HepG2 (cell line): ENCODE results near the gene UBAP2. TPM values are rescaled to one million over a fixed set of nuclear protein-coding genes. Genes with fewer than 3 reads are reported as not detected.

Experiments used
- KAT2B ChIP-seq: fragments of 150-350 bp; IDR thresholded peaks from 2 replicates; pipeline ENCODE4 v1.6.1; 2014; ENCODE audit warnings: low read depth, low read length, borderline replicate concordance
- MATR3 ChIP-seq: sonication (generic); formaldehyde crosslinking; IDR thresholded peaks from 2 replicates; pipeline ENCODE4 v1.4.0; 2020; ENCODE audit warnings: missing genetic modification reagents
- PAWR ChIP-seq: sonication (generic); formaldehyde crosslinking; IDR thresholded peaks from 2 replicates; pipeline ENCODE4 v1.4.0; 2020; ENCODE audit warnings: missing genetic modification reagents, mild to moderate bottlenecking, borderline replicate concordance
- PRMT3 ChIP-seq: sonication (generic); formaldehyde crosslinking; IDR thresholded peaks from 2 replicates; pipeline ENCODE4 v1.8.1; 2022; ENCODE audit warnings: low read depth, mild to moderate bottlenecking, moderate library complexity, missing genetic modification reagents, borderline replicate concordance
- RFXAP ChIP-seq: sonication (generic); formaldehyde crosslinking; IDR thresholded peaks from 2 replicates; pipeline ENCODE4 v1.4.0; 2020; ENCODE audit warnings: missing genetic modification reagents, borderline replicate concordance
- SAP130 ChIP-seq: IDR thresholded peaks from 2 replicates; pipeline ENCODE4 v1.6.1; 2016; ENCODE audit warnings: low read depth
- ZNF160 ChIP-seq: sonication (generic); formaldehyde crosslinking; IDR thresholded peaks from 2 replicates; pipeline ENCODE4 v1.8.0; 2022; ENCODE audit warnings: mild to moderate bottlenecking, inconsistent platforms, missing genetic modification reagents
- ZNF441 ChIP-seq: sonication (generic); formaldehyde crosslinking; IDR thresholded peaks from 2 replicates; pipeline ENCODE4 v1.7.0; 2021; ENCODE audit warnings: missing genetic modification reagents, borderline replicate concordance
- polyA plus RNA-seq, 8 experiments: library from polyadenylated mRNA; depleted of rRNA in 3 of 8; stranded (reverse) in 7 of 8; unstranded in 1 of 8; fragments of >200 nt; fragmentation: Illumina TruSeq in 4 of 8; extraction: Trizol in 4 of 8; gene quantifications; 2 replicates each; pipeline versions ENCODE4 v1.2.1 to v1.2.3, GENCODE V29; 2011 to 2016; ENCODE audit warnings: low read depth in 4 of 8, missing spikeins in 1 of 8, mixed read lengths in 1 of 8; ENCODE audit not compliant: insufficient read depth in 1 of 8
- total RNA-seq, 5 experiments: library from RNA; depleted of rRNA; stranded (reverse); fragments of >200 nt; fragmentation: Illumina TruSeq; extraction: Trizol; gene quantifications; 2 replicates each; pipeline ENCODE4 v1.2.3, GENCODE V29; 2016; ENCODE audit warnings: low read depth in 1 of 5
- TF ChIP-seq, protein P1 (sequence below): sonication (generic); formaldehyde crosslinking; IDR thresholded peaks from 2 replicates; pipeline ENCODE4 v1.8.1; 2022; ENCODE audit warnings: low read depth, mild to moderate bottlenecking, missing genetic modification reagents
- TF ChIP-seq, protein P2 (sequence below): sonication (generic); formaldehyde crosslinking; IDR thresholded peaks from 2 replicates; pipeline ENCODE4 v1.9.0; 2021; ENCODE audit warnings: missing genetic modification reagents, mild to moderate bottlenecking, borderline replicate concordance
- TF ChIP-seq, protein P3 (sequence below): sonication (generic); formaldehyde crosslinking; IDR thresholded peaks from 2 replicates; pipeline ENCODE4 v1.4.0; 2020; ENCODE audit warnings: missing genetic modification reagents
- TF ChIP-seq, protein P4 (sequence below): sonication (generic); IDR thresholded peaks from 2 replicates; pipeline ENCODE4 v1.6.1; 2016; ENCODE audit warnings: low read depth, borderline replicate concordance
- TF ChIP-seq, protein P5 (sequence below): sonication (generic); formaldehyde crosslinking; IDR thresholded peaks from 2 replicates; pipeline ENCODE4 v1.4.0; 2020; ENCODE audit warnings: mild to moderate bottlenecking, missing genetic modification reagents
- TF ChIP-seq, protein P6 (sequence below): sonication (generic); formaldehyde crosslinking; IDR thresholded peaks from 2 replicates; pipeline ENCODE4 v1.4.0; 2020; ENCODE audit warnings: mild to moderate bottlenecking, low read depth, missing genetic modification reagents
- TF ChIP-seq, protein P7 (sequence below): IDR thresholded peaks from 2 replicates; pipeline ENCODE4 v1.6.1; 2016; ENCODE audit warnings: missing genetic modification reagents, missing compliant biosample characterization

Gene UBAP2
- total and polyA plus RNA-seq, 2 of the 13 experiments (the other 11 are each of a cell fraction or from before 2014, with no cell fraction given), result 19.0 to 22.0 TPM

DNA sequence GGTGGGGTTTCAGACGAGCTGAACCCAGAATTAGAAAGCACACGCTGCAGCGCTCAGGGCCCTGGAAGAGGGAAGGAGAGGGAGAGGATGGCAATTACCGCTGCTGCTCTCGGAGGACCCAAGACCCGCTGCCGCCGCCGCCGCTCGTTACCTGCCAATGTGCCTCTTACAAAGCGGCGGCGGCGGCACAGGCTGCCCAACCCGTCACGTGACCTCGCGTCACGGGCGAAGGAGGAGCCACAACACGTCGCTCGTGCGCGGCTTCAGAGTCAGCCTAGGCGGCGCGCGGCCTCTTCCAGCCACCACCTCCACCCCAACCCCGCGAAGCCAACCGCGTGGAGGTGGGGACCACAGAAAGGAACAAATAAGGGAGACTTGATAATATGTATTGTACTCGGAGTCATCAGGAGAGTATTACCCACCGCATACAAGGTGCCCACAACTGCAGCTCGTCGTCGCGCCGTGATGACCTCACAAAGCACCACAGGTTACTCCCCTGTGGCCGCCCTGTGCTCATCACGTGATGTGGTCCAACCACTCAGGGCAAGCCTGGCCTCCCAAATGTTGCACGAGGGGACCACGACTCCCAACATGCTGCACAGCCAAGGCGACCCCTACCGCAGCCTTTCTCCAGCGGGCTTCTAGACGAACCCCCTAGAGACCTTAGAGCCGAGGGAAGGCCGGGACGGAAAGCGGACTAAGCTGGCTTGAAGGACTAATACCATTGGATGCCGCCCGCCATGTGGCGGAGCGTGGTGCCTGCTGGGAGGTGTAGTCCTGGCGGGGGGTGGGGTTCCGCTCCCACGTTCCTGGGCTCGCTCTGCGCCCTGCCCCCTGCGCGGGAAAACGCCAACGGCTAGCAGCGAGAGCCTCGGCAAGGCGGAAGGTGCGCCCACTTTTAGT lies at the start of gene UBAP2 (continued):
- TF ChIP-seq, protein P1, sequence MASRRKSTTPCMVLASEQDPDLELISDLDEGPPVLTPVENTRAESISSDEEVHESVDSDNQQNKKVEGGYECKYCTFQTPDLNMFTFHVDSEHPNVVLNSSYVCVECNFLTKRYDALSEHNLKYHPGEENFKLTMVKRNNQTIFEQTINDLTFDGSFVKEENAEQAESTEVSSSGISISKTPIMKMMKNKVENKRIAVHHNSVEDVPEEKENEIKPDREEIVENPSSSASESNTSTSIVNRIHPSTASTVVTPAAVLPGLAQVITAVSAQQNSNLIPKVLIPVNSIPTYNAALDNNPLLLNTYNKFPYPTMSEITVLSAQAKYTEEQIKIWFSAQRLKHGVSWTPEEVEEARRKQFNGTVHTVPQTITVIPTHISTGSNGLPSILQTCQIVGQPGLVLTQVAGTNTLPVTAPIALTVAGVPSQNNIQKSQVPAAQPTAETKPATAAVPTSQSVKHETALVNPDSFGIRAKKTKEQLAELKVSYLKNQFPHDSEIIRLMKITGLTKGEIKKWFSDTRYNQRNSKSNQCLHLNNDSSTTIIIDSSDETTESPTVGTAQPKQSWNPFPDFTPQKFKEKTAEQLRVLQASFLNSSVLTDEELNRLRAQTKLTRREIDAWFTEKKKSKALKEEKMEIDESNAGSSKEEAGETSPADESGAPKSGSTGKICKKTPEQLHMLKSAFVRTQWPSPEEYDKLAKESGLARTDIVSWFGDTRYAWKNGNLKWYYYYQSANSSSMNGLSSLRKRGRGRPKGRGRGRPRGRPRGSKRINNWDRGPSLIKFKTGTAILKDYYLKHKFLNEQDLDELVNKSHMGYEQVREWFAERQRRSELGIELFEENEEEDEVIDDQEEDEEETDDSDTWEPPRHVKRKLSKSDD (CRISPR knock-in tag), result peak; percentile 76; the same call in 1 of the 2 replicates
- TF ChIP-seq, protein P2, sequence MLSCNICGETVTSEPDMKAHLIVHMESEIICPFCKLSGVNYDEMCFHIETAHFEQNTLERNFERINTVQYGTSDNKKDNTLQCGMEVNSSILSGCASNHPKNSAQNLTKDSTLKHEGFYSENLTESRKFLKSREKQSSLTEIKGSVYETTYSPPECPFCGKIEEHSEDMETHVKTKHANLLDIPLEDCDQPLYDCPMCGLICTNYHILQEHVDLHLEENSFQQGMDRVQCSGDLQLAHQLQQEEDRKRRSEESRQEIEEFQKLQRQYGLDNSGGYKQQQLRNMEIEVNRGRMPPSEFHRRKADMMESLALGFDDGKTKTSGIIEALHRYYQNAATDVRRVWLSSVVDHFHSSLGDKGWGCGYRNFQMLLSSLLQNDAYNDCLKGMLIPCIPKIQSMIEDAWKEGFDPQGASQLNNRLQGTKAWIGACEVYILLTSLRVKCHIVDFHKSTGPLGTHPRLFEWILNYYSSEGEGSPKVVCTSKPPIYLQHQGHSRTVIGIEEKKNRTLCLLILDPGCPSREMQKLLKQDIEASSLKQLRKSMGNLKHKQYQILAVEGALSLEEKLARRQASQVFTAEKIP (CRISPR knock-in tag), result no peak
- TF ChIP-seq, protein P3, sequence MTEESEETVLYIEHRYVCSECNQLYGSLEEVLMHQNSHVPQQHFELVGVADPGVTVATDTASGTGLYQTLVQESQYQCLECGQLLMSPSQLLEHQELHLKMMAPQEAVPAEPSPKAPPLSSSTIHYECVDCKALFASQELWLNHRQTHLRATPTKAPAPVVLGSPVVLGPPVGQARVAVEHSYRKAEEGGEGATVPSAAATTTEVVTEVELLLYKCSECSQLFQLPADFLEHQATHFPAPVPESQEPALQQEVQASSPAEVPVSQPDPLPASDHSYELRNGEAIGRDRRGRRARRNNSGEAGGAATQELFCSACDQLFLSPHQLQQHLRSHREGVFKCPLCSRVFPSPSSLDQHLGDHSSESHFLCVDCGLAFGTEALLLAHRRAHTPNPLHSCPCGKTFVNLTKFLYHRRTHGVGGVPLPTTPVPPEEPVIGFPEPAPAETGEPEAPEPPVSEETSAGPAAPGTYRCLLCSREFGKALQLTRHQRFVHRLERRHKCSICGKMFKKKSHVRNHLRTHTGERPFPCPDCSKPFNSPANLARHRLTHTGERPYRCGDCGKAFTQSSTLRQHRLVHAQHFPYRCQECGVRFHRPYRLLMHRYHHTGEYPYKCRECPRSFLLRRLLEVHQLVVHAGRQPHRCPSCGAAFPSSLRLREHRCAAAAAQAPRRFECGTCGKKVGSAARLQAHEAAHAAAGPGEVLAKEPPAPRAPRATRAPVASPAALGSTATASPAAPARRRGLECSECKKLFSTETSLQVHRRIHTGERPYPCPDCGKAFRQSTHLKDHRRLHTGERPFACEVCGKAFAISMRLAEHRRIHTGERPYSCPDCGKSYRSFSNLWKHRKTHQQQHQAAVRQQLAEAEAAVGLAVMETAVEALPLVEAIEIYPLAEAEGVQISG (CRISPR knock-in tag), result peak; percentile 73
- TF ChIP-seq, protein P4, sequence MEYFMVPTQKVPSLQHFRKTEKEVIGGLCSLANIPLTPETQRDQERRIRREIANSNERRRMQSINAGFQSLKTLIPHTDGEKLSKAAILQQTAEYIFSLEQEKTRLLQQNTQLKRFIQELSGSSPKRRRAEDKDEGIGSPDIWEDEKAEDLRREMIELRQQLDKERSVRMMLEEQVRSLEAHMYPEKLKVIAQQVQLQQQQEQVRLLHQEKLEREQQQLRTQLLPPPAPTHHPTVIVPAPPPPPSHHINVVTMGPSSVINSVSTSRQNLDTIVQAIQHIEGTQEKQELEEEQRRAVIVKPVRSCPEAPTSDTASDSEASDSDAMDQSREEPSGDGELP, result peak; percentile 38; the same call in 1 of the 2 replicates
- TF ChIP-seq ZNF160 (CRISPR knock-in tag), result no peak; the same call in 1 of the 2 replicates
- TF ChIP-seq MATR3, result no peak
- peak; percentile 19; the same call in 1 of the 2 replicates for TF ChIP-seq ZNF441 (CRISPR knock-in tag)
- peak; percentile 82 for TF ChIP-seq SAP130
- TF ChIP-seq, protein P5, sequence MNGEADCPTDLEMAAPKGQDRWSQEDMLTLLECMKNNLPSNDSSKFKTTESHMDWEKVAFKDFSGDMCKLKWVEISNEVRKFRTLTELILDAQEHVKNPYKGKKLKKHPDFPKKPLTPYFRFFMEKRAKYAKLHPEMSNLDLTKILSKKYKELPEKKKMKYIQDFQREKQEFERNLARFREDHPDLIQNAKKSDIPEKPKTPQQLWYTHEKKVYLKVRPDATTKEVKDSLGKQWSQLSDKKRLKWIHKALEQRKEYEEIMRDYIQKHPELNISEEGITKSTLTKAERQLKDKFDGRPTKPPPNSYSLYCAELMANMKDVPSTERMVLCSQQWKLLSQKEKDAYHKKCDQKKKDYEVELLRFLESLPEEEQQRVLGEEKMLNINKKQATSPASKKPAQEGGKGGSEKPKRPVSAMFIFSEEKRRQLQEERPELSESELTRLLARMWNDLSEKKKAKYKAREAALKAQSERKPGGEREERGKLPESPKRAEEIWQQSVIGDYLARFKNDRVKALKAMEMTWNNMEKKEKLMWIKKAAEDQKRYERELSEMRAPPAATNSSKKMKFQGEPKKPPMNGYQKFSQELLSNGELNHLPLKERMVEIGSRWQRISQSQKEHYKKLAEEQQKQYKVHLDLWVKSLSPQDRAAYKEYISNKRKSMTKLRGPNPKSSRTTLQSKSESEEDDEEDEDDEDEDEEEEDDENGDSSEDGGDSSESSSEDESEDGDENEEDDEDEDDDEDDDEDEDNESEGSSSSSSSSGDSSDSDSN, result no peak
- TF ChIP-seq KAT2B, result no peak
- TF ChIP-seq PAWR (CRISPR knock-in tag), result no peak
- TF ChIP-seq, protein P6, sequence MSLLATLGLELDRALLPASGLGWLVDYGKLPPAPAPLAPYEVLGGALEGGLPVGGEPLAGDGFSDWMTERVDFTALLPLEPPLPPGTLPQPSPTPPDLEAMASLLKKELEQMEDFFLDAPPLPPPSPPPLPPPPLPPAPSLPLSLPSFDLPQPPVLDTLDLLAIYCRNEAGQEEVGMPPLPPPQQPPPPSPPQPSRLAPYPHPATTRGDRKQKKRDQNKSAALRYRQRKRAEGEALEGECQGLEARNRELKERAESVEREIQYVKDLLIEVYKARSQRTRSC, result no peak
- no peak for TF ChIP-seq PRMT3 (CRISPR knock-in tag)
- TF ChIP-seq, protein P7, sequence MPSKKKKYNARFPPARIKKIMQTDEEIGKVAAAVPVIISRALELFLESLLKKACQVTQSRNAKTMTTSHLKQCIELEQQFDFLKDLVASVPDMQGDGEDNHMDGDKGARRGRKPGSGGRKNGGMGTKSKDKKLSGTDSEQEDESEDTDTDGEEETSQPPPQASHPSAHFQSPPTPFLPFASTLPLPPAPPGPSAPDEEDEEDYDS (CRISPR knock-in tag), result peak; percentile 53; the same call in 1 of the 2 replicates
- TF ChIP-seq RFXAP, result peak; percentile 8; the same call in 1 of the 2 replicates
